A673 (cell line): ENCODE measurements around the gene EHD4.

ENCODE experiments used
- EZH2 ChIP-seq: fragments of 200-600 bp; sonication (generic); IDR thresholded peaks from 2 replicates; pipeline ENCODE4 v1.6.1; 2017; ENCODE audit warnings: borderline replicate concordance, low read depth, mild to moderate bottlenecking, mixed read lengths, antibody characterized with exemption, low read length; ENCODE audit not compliant: poor library complexity, severe bottlenecking
- TF ChIP-seq, protein P1 (sequence below): fragments of 300-800, 200-600 bp; sonication (generic); conservative IDR thresholded peaks from 2 replicates; pipeline ENCODE4 v1.5.1; 2017; ENCODE audit warnings: low read depth, mild to moderate bottlenecking, antibody characterized with exemption, low read length, moderate library complexity, mixed read lengths

- TF ChIP-seq, protein P1, sequence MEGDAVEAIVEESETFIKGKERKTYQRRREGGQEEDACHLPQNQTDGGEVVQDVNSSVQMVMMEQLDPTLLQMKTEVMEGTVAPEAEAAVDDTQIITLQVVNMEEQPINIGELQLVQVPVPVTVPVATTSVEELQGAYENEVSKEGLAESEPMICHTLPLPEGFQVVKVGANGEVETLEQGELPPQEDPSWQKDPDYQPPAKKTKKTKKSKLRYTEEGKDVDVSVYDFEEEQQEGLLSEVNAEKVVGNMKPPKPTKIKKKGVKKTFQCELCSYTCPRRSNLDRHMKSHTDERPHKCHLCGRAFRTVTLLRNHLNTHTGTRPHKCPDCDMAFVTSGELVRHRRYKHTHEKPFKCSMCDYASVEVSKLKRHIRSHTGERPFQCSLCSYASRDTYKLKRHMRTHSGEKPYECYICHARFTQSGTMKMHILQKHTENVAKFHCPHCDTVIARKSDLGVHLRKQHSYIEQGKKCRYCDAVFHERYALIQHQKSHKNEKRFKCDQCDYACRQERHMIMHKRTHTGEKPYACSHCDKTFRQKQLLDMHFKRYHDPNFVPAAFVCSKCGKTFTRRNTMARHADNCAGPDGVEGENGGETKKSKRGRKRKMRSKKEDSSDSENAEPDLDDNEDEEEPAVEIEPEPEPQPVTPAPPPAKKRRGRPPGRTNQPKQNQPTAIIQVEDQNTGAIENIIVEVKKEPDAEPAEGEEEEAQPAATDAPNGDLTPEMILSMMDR: no peak
- no peak for TF ChIP-seq EZH2
Measured at GRCh38 chr15:42009474-42009873, 37.1 kb upstream of the EHD4 start.
